OCI-LY3 (cell line): Measurements from ENCODE around the gene EIF4G3.

Experiments
- CTCF ChIP-seq: fragments of 200-600, 300-600 bp; sonication (generic); IDR thresholded peaks from 2 replicates; pipeline ENCODE4 v1.5.1; 2014; ENCODE audit warnings: antibody characterized with exemption, low read length, low read depth
- EZH2phosphoT487 ChIP-seq: fragments of 200-600 bp; shearing (Covaris generic); IDR thresholded peaks from 2 replicates; pipeline ENCODE4 v1.6.1; 2018; ENCODE audit warnings: antibody characterized with exemption, mixed run types, low read depth

DNA sequence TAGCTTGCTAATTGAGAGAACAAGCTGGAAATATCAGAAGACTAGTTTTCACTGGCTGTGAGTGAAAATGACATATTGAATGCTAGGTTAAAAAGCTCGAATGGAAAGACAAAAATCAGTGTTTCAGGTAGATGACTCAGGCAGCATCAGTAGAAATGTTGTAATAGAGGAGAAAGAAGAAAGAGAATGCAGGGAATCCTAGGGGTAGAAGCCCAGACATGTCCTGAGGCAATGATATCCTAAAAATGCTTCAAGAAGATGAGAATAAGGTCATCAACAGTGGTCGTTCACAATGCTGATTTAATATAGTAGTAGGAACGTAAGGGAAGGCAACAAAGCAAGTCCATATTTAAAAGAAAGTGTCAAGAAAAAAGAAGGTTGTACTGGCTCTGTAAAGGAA is 292.9 kb downstream of the EIF4G3 start:
- TF ChIP-seq CTCF (no peak), EZH2phosphoT487 (no peak)
